PC-3 (cell line): Measurements from ENCODE around the gene ILF3. TPM values are rescaled to one million over a fixed set of nuclear protein-coding genes. Genes with fewer than 3 reads are reported as not detected.

Source experiments
- ATAC-seq: fragments of 200-7000 bp; cut with Tn5 transposase; 2 replicates; pipeline ENCODE4 v1.9.1; 2020; ENCODE audit warnings: mild to moderate bottlenecking, moderate library complexity
- BruUV-seq: library from RNA; stranded (reverse); fragments of 400-500 nt; replicated peaks from 2 replicates; lab custom pipeline; 2021; lab: Mats Ljungman, UMichigan
- CTCF ChIA-PET: fragments of 300-600 bp; sonication (Branson Sonifier 250); formaldehyde crosslinking; loops from one replicate; lab custom pipeline; 2022; ENCODE audit warnings: antibody characterized with exemption; lab: Charles Lee
- POLR2A ChIA-PET: fragments of 300-600 bp; sonication (Branson Sonifier 250); formaldehyde crosslinking; loops from one replicate; lab custom pipeline; 2022; ENCODE audit warnings: antibody characterized with exemption; ENCODE audit not compliant: unreplicated experiment; lab: Charles Lee
- DNase-seq: peaks from one replicate; pipeline ENCODE4 v3.0.0-alpha.2; 2015
- H2AFZ ChIP-seq: fragments of 300-600 bp; sonication (generic); 2 replicates; pipeline ENCODE4 v1.6.0; 2016; ENCODE audit warnings: antibody characterized with exemption, low read length
- H3F3A ChIP-seq: fragments of 300-600 bp; sonication (generic); one replicate; pipeline ENCODE4 v1.6.0; 2017; ENCODE audit warnings: antibody characterized with exemption, low read length, control low read depth, mild to moderate bottlenecking; ENCODE audit not compliant: unreplicated experiment
- H3K27ac ChIP-seq: fragments of 300-600 bp; sonication (generic); 2 replicates; pipeline ENCODE4 v1.5.1; 2016; ENCODE audit warnings: mild to moderate bottlenecking, low read length
- H3K27me3 ChIP-seq: fragments of 300-600 bp; sonication (generic); 2 replicates; pipeline ENCODE4 v1.6.1; 2016; ENCODE audit warnings: low read length, mixed read lengths
- H3K36me3 ChIP-seq: fragments of 300-600 bp; sonication (generic); 2 replicates; pipeline ENCODE4 v1.6.1; 2016; ENCODE audit warnings: low read depth, mixed run types, low read length, mixed read lengths
- H3K4me1 ChIP-seq: fragments of 300-600 bp; sonication (generic); 2 replicates; pipeline ENCODE4 v1.5.1; 2016; ENCODE audit warnings: low read length; ENCODE audit not compliant: insufficient read depth
- H3K4me2 ChIP-seq: fragments of 300-600 bp; sonication (generic); 2 replicates; pipeline ENCODE4 v1.6.0; 2016; ENCODE audit warnings: low read length
- H3K4me3 ChIP-seq: fragments of 300-600 bp; sonication (generic); 2 replicates; pipeline ENCODE4 v1.5.1; 2016; ENCODE audit warnings: mild to moderate bottlenecking, low read length, mixed read lengths
- H3K79me2 ChIP-seq: fragments of 300-600 bp; sonication (generic); 2 replicates; pipeline ENCODE4 v1.6.1; 2017; ENCODE audit warnings: low read length, mixed read lengths
- H3K9ac ChIP-seq: fragments of 300-600 bp; sonication (generic); 2 replicates; pipeline ENCODE4 v1.6.0; 2016; ENCODE audit warnings: mild to moderate bottlenecking, low read length
- H3K9me2 ChIP-seq: fragments of 300-600 bp; sonication (generic); replicated peaks from 2 replicates; pipeline ENCODE4 v1.6.1; 2016; ENCODE audit warnings: mixed run types, low read length, mixed read lengths
- H3K9me3 ChIP-seq: fragments of 300-600 bp; sonication (generic); 2 replicates; pipeline ENCODE4 v1.6.1; 2016; ENCODE audit warnings: low read length, mixed read lengths
- H4K20me1 ChIP-seq: fragments of 300-600 bp; sonication (generic); 2 replicates; pipeline ENCODE4 v1.6.1; 2016; ENCODE audit warnings: low read length, mixed read lengths
- CTCF ChIP-seq: fragments of 300-600 bp; sonication (generic); conservative IDR thresholded peaks from 2 replicates; pipeline ENCODE4 v1.5.1; 2017; ENCODE audit warnings: antibody characterized with exemption, low read depth, mild to moderate bottlenecking, low read length
- EZH2 ChIP-seq: fragments of 300-600 bp; sonication (generic); IDR thresholded peaks from one replicate; pipeline ENCODE4 v1.6.1; 2017; ENCODE audit warnings: antibody characterized with exemption, mild to moderate bottlenecking, low read length; ENCODE audit not compliant: unreplicated experiment
- EZH2phosphoT487 ChIP-seq: fragments of 300-600 bp; sonication (generic); IDR thresholded peaks from 2 replicates; pipeline ENCODE4 v1.6.1; 2018; ENCODE audit warnings: mild to moderate bottlenecking, antibody characterized with exemption, low read length, borderline replicate concordance
- intact Hi-C: fragments of 100-400 bp; cut with micrococcal nuclease; formaldehyde crosslinking; loops from 2 replicates; pipeline ENCODE4 v1.9.0; 2023
- total RNA-seq: library from RNA; depleted of rRNA; stranded (reverse); fragments of >200 nt; gene quantifications from 2 replicates; pipeline ENCODE4 v1.2.3, GENCODE V29; 2014

The ILF3 gene
- total RNA-seq, 1 experiment from 2014 or later, result 322 TPM

DNA sequence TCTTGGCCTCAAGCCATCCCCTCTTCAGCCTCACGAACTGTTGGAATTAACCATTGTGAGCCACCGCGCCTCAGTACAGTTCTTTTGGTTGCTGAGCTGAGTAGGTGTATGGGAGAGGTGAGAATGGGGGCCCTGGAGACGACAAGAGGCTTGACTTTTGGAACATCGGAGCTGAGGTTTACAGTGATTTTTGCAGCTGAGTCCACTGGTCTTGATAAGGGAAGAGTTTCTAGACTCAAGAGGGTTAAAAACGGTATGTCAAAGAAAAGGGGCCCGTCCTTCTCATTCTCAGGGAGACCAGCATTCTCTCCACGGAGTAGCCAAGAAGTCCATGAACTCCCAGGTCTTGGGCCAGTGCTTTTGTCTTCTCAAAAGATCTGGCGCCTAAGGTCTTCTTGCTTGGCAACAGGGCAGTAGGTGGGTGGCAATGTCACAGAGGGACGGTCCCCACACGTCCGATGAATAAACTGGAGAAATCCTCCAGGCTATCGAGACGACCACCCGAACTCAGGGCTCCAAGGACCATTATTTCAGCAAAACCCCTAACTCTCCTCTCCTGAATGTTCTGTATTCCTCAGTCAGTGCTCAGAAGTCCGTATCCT is 40.7 kb downstream of the ILF3 start:
- Histone ChIP-seq H3K27ac (no peak overlapping the region), H3K9ac (no peak overlapping the region), H3K36me3 (peaks cover 28% of the 10 kb centered on the region), H3K79me2 (no peaks in the 10 kb centered on the region), H3F3A (peaks cover 6% of the 10 kb centered on the region), H3K4me2 (no peak overlapping the region), H3K27me3 (no peaks in the 10 kb centered on the region), H3K9me3 (no peaks in the 10 kb centered on the region), H2AFZ (no peak overlapping the region), H4K20me1 (peaks cover 41% of the 10 kb centered on the region), H3K4me3 (no peak overlapping the region), H3K4me1 (no peaks in the 10 kb centered on the region), H3K9me2 (no peaks in the 10 kb centered on the region)
- DNase-seq (no peak), ATAC-seq (no peak; the same call in 1 of the 2 replicates)
- POLR2A ChIA-PET, result no interaction called here
- BruUV-seq, result TSS peak; percentile 5
- intact Hi-C loops, result no loop called here
- TF ChIP-seq CTCF (no peak), EZH2 (no peak), EZH2phosphoT487 (no peak)
- CTCF ChIA-PET, result interaction anchor here (1.4 kb wide), 1 partner anchor 114 kb away, joined by 4 read pairs; no protein-coding TSS in a partner anchor

GRCh38 chr19:10695401-10696398 is 41.6 kb downstream of the ILF3 start:
- no peak for TF ChIP-seq EZH2
- no peak for TF ChIP-seq CTCF
- TF ChIP-seq EZH2phosphoT487, result no peak
- Histone ChIP-seq H3K9me3 (no peaks in the 10 kb centered on the region), H4K20me1 (peaks cover 34% of the 10 kb centered on the region), H3K4me3 (no peak overlapping the region), H3K79me2 (no peaks in the 10 kb centered on the region), H3K27ac (no peak overlapping the region), H2AFZ (no peak overlapping the region), H3K4me1 (0 out of 2 replicates have a peak, but pooled peaks cover 4% of the 10 kb centered on the region), H3K27me3 (no peaks in the 10 kb centered on the region), H3K9ac (no peak overlapping the region), H3K9me2 (no peaks in the 10 kb centered on the region), H3K36me3 (peaks cover 19% of the 10 kb centered on the region), H3F3A (peaks cover 6% of the 10 kb centered on the region), H3K4me2 (0 out of 2 replicates have a peak overlapping the region, but pooled peaks have one; percentile 19)
- POLR2A ChIA-PET, result no interaction called here
- ATAC-seq, result peak; percentile 96
- DNase-seq, result peak; percentile 97
- intact Hi-C loops, result no loop called here
- CTCF ChIA-PET, result interaction anchor here (1.4 kb wide), 1 partner anchor 114 kb away, joined by 4 read pairs; no protein-coding TSS in a partner anchor
- no TSS peak for BruUV-seq
